Endothelial cell of umbilical vein (primary cell): Measurements from ENCODE around the gene CUL5.

Source experiments
- EZH2 ChIP-seq: IDR thresholded peaks from 2 replicates; pipeline ENCODE4 v1.6.1; 2012; ENCODE audit warnings: borderline replicate concordance, low read depth, mild to moderate bottlenecking, moderate library complexity, low read length, inconsistent platforms; ENCODE audit not compliant: severe bottlenecking
- JUN ChIP-seq: IDR thresholded peaks from 2 replicates; pipeline ENCODE4 v1.6.1; 2011; ENCODE audit warnings: borderline replicate concordance, low read depth; ENCODE audit not compliant: insufficient read length, insufficient read depth
- MYC ChIP-seq: IDR thresholded peaks from one replicate; pipeline ENCODE4 v1.6.1; 2011; ENCODE audit warnings: mild to moderate bottlenecking, low read depth, low read length
- POLR2A ChIP-seq: IDR thresholded peaks from 2 replicates; pipeline ENCODE4 v1.6.1; 2012; ENCODE audit warnings: low read depth, mild to moderate bottlenecking, control low read depth, low read length
- POLR2AphosphoS5 ChIP-seq: IDR thresholded peaks from 2 replicates; pipeline ENCODE4 v1.6.1; 2012; ENCODE audit warnings: low read depth, mild to moderate bottlenecking, control low read depth, low read length, moderate library complexity; ENCODE audit not compliant: insufficient read depth
- TF ChIP-seq, protein P1 (sequence below), 2 donors: IDR thresholded peaks; 1 replicate in 1 of 2; 2 replicates in 1 of 2; pipeline ENCODE4 v1.5.1; 2011; ENCODE audit warnings: low read length in 2 of 2, mild to moderate bottlenecking in 2 of 2, moderate library complexity in 2 of 2, control low read depth in 1 of 2, inconsistent platforms in 1 of 2, low read depth in 1 of 2; ENCODE audit not compliant: insufficient read depth in 1 of 2; ENCODE audit errors: extremely low read depth in 1 of 2

DNA sequence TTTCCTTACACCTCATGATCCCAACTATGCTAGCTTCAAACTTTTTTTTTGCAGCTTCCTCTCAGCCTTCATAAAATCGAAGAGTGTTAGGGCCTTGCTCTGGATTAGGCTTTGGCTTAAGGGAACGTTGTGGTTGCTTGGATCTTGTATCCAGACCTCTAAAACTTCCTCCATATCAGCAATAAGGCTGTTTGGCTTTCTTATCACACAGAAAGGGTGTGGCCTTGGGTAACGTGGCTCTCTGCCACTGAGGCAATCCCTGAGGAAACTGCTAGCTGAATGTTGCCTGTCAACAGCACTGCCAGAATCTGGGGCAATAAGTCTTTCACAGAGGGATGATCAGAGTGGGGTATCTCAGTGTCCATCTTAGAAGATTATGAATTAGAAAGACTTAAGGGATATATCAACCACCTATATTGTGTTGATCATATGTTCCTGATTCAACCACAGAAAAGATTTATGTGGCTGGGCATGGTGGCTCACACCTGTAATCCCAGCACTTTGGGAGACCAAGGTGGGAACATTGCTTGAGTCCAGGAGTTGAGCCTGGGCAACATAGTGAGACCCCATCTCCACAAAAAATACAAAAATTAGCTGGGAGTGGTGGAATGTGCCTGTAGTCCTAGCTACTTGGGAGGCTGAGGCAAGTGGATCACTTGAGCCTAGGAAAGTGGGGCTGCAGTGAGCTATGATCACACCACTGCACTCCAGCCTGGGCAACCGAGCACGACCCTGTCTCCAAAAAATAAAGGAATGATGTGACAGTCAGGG is 12.5 kb upstream of the CUL5 start:
- TF ChIP-seq, protein P1, sequence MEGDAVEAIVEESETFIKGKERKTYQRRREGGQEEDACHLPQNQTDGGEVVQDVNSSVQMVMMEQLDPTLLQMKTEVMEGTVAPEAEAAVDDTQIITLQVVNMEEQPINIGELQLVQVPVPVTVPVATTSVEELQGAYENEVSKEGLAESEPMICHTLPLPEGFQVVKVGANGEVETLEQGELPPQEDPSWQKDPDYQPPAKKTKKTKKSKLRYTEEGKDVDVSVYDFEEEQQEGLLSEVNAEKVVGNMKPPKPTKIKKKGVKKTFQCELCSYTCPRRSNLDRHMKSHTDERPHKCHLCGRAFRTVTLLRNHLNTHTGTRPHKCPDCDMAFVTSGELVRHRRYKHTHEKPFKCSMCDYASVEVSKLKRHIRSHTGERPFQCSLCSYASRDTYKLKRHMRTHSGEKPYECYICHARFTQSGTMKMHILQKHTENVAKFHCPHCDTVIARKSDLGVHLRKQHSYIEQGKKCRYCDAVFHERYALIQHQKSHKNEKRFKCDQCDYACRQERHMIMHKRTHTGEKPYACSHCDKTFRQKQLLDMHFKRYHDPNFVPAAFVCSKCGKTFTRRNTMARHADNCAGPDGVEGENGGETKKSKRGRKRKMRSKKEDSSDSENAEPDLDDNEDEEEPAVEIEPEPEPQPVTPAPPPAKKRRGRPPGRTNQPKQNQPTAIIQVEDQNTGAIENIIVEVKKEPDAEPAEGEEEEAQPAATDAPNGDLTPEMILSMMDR (IDR thresholded peaks at IDR 0.05; ENCODE audit: extremely low read depth in 1 of 2, insufficient read depth in 1 of 2, low read depth in 1 of 2, low read length in 2 of 2), result no peak
- TF ChIP-seq MYC (no peak), POLR2A (no peak), JUN (no peak), EZH2 (no peak), POLR2AphosphoS5 (no peak)
